Ascending aorta (tissue), 2 donors: Measurements from ENCODE around the gene AFG3L2. TPM values are rescaled to one million over a fixed set of nuclear protein-coding genes. Genes with fewer than 3 reads are reported as not detected.

Experiments
- DNase-seq, 2 donors: peaks; one replicate each; pipeline ENCODE4 v3.0.0-alpha.2; 2019; ENCODE audit warnings: low spot score in 2 of 2
- H3K27ac ChIP-seq, 2 donors: fragments of 200-600 bp; sonication (generic); one replicate each; pipeline ENCODE4 v1.5.1; 2016 to 2017; ENCODE audit warnings: mild to moderate bottlenecking in 1 of 2
- H3K27me3 ChIP-seq: fragments of 200-600 bp; sonication (generic); one replicate; pipeline ENCODE4 v1.5.1; 2017
- H3K36me3 ChIP-seq, 2 donors: fragments of 200-600 bp; sonication (generic); one replicate each; pipeline ENCODE4 v1.5.1; 2016
- H3K4me1 ChIP-seq, 2 donors: fragments of 200-600 bp; sonication (generic); one replicate each; pipeline ENCODE4 v1.5.1; 2016 to 2017; ENCODE audit warnings: mild to moderate bottlenecking in 1 of 2
- H3K4me3 ChIP-seq, 2 donors: fragments of 200-600 bp; sonication (generic); one replicate each; pipeline ENCODE4 v1.5.1; 2016 to 2017; ENCODE audit warnings: mild to moderate bottlenecking in 1 of 2
- H3K9me3 ChIP-seq, 2 donors: fragments of 200-600 bp; sonication (generic); one replicate each; pipeline ENCODE4 v1.5.1; 2016
- intact Hi-C: fragments of 100-400 bp; cut with DNase I; formaldehyde crosslinking; loops from one replicate; pipeline ENCODE4 v1.15.1; 2023
- total RNA-seq: library from RNA; depleted of rRNA; stranded (reverse); fragments of >200 nt; gene quantifications from one replicate; pipeline ENCODE4 v1.1.0, GENCODE V29; 2016
- TF ChIP-seq, protein P1 (sequence below), 3 experiments: fragments of 200-600 bp in 2 of 3; fragments of 450-650 bp in 1 of 3; sonication (generic) in 2 of 3; IDR thresholded peaks; one replicate each; pipeline ENCODE4 v1.5.1; 2016 to 2019; ENCODE audit warnings: antibody characterized with exemption in 3 of 3, mild to moderate bottlenecking in 1 of 3, moderate library complexity in 1 of 3

Gene AFG3L2
- total RNA-seq, 1 donor from 2014 or later = 31.5 TPM

DNA sequence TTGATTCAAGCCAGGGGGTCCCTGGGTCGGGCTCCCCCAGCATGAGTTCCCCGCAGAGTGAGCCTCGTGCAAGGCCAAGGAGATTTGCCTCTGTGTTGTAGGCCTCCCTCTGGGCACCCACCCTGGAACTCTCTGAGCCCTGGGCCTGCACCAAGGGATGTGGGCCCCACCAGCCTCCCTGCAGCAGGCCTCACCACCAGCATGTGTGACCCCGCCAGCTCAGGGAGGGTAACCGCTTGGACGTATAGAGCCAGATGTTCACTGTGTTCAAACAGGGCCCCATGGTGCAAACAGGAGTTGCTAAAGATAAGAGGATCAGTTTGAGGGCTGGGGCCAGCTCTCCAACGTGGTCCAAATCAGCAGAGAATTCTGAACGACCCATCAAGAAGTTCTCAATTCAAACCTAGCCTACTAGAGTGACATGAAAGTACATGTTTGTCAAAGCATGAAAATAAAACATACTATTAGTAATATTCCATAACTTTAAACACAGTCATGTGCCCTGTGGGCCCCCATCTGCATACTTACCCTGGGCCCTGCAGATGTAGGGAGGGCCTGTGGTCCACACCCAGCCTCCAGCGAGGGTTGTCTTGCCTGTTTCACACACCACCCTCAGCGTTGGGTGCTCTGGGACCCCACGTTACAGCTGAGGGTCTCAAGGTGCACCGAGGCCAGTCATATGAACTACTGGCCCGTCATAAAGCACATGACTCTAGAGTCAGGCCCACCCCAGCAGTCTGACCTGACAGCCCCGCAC lies 74.5 kb downstream of the AFG3L2 start:
- Histone ChIP-seq H3K36me3 (no peaks in the 10 kb centered on the region), H3K4me1 (peaks cover 0 to 5% of the 10 kb centered on the region in 2 donors), H3K4me3 (no peak overlapping the region), H3K9me3 (peaks cover 0 to 3% of the 10 kb centered on the region in 2 donors), H3K27me3 (no peaks in the 10 kb centered on the region), H3K27ac (no peak overlapping the region)
- DNase-seq = peak in 1 of 2 donors; percentile 51
- TF ChIP-seq, protein P1, sequence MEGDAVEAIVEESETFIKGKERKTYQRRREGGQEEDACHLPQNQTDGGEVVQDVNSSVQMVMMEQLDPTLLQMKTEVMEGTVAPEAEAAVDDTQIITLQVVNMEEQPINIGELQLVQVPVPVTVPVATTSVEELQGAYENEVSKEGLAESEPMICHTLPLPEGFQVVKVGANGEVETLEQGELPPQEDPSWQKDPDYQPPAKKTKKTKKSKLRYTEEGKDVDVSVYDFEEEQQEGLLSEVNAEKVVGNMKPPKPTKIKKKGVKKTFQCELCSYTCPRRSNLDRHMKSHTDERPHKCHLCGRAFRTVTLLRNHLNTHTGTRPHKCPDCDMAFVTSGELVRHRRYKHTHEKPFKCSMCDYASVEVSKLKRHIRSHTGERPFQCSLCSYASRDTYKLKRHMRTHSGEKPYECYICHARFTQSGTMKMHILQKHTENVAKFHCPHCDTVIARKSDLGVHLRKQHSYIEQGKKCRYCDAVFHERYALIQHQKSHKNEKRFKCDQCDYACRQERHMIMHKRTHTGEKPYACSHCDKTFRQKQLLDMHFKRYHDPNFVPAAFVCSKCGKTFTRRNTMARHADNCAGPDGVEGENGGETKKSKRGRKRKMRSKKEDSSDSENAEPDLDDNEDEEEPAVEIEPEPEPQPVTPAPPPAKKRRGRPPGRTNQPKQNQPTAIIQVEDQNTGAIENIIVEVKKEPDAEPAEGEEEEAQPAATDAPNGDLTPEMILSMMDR (IDR thresholded peaks at IDR 0.05) = no peak
- intact Hi-C loops = loop anchor here (10.0 kb wide), 1 partner anchor 448 kb away; the partner anchor contains the start of gene CHMP1B

DNA sequence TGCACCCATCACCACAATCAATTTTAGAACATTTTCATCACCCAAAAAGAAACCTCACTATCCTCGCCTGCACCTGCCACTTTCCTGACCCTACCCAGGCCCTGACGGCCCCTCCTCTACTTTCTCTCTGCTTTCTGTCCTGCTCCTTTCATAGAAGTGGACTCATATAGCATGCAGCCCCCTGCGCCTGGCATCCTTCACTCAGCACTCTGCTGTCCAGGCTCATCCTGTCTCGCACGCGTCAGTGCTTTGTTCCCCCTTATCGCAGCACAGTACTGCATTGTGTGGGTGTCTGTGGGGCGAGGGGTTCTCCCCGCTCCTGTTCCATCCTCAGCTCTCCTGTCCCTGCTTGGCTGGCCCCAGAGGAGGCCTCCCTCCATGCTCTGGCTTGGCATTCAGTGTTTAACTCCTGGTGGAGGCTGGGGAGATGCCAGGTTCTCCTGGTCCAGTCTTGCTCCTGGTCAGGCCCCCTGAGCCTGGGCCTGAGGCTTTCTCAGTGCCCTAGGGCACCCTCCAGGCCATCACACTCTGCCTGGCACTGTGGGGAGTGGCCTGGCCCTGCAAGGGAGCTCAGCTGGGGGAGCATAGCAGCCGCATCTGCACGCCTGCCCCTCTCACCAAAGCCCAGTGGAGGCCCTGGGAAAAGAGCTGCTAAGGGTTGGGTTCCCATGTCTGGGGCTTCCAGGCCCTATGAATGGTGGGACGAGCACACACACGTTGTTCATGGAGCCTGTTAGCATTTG lies 75.6 kb downstream of the AFG3L2 start:
- peak in 1 of 2 donors; percentile 55 for DNase-seq
- H3K36me3 ChIP-seq = no peaks in the 10 kb centered on the region
- TF ChIP-seq, protein P1 (IDR thresholded peaks at IDR 0.05) = no peak
- no peak overlapping the region for H3K27ac ChIP-seq
- no peaks in the 10 kb centered on the region for H3K27me3 ChIP-seq
- H3K9me3 ChIP-seq = peaks cover 0 to 3% of the 10 kb centered on the region in 2 donors
- H3K4me1 ChIP-seq = peaks cover 0 to 2% of the 10 kb centered on the region in 2 donors
- H3K4me3 ChIP-seq = no peak overlapping the region
- intact Hi-C loops = loop anchor here (10.0 kb wide), 1 partner anchor 447 kb away; the partner anchor contains the start of gene CHMP1B

DNA sequence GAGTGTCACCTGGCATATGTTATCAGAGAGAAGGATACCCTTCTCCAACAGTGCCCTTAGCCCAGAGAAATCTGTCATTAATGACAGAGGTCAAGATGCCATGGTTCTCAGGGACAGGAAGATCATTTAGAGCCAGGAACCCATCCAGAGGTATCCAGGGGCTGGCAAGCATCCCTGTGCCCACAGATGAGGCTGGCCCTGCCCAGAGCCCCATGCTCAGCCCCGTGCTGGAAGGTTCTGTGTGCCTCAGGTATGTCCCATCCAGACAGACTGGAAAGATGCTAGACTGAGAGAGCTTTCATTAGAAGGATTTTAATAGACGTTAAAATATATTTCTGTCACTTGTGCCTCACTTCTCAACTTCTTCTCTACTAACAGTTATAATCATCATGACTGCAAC lies 77.2 kb downstream of the AFG3L2 start:
- TF ChIP-seq, protein P1 (IDR thresholded peaks at IDR 0.05) = no peak
- DNase-seq = peak in 1 of 2 donors; percentile 58
- Histone ChIP-seq H3K9me3 (peaks cover 0 to 3% of the 10 kb centered on the region in 2 donors), H3K4me3 (no peak overlapping the region), H3K27me3 (no peaks in the 10 kb centered on the region), H3K27ac (no peak overlapping the region), H3K36me3 (no peaks in the 10 kb centered on the region), H3K4me1 (no peaks in the 10 kb centered on the region)
- intact Hi-C loops = loop anchor here (10.0 kb wide), 1 partner anchor 445 kb away; the partner anchor contains the start of gene CHMP1B

DNA sequence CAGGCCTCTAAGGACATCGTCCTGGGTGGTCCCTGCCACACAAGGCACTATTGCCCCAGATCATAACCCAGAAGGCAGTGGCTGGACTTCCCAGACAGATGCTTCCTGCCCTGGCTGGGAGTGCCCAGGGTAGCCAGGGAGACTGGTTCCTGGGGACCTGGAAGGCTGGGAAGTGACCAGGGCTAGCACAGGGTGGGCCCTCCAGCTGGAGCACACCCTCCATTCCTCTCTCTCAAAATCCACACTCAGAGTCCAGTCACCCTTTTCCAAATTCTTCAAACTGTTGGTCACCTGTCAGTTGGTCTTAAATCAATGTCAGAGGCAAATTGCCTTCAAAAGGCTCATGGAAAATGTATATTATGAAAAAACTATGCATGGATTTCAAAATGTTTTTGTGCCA lies 80.6 kb downstream of the AFG3L2 start:
- no peaks in the 10 kb centered on the region for H3K4me1 ChIP-seq
- peak in 1 of 2 donors; percentile 13 for DNase-seq
- no peaks in the 10 kb centered on the region for H3K36me3 ChIP-seq
- no peaks in the 10 kb centered on the region for H3K27me3 ChIP-seq
- H3K4me3 ChIP-seq = no peak overlapping the region
- intact Hi-C loops = no loop called here
- H3K9me3 ChIP-seq = peaks cover 0 to 3% of the 10 kb centered on the region in 2 donors
- no peak overlapping the region for H3K27ac ChIP-seq
- TF ChIP-seq, protein P1 (IDR thresholded peaks at IDR 0.05) = no peak

DNA sequence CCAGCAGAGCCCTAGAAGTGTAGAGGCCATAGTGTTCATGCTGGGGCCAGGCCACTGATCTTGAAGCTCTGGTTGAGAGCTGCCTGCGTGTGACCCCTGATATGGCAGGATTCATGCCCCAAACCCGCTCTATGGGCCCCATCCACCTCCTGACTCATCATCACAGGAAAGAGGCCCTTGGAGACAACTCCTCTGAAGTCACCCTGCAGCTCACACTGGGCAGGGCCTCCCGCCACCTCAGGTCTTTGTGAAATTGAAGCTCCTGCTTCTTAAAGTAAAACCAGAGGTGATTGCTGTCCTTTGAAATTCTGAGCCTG lies 81.0 kb downstream of the AFG3L2 start:
- no peak for DNase-seq
- intact Hi-C loops = no loop called here
- TF ChIP-seq, protein P1 (IDR thresholded peaks at IDR 0.05) = no peak

More for the DNA sequence above, 81.0 kb downstream of the AFG3L2 start:
- Histone ChIP-seq H3K4me1 (no peaks in the 10 kb centered on the region), H3K36me3 (no peaks in the 10 kb centered on the region), H3K27me3 (no peaks in the 10 kb centered on the region), H3K27ac (no peak overlapping the region), H3K9me3 (peaks cover 0 to 3% of the 10 kb centered on the region in 2 donors), H3K4me3 (no peak overlapping the region)
